Measurements from ENCODE around the gene MTA2.

MTA2 gene

GRCh38 chr11:62546929-62547625, 54.6 kb downstream of the MTA2 start:
- H3K4me3 ChIP-seq: peak overlapping the region; percentile 86 to 87
- intact Hi-C loops (cut with DNase I; ENCODE audit: low total_unique reads): loop anchor here (10.0 kb wide), 1 partner anchor 48 kb away; the partner anchor contains the start of gene TUT1
- peaks cover 4 to 76% (median 56%) of the 10 kb centered on the region in 4 donors for H3K4me1 ChIP-seq
- no peak for TF ChIP-seq CTCF (IDR thresholded peaks at IDR 0.05)
- H3K27ac ChIP-seq: peak overlapping the region; percentile 98
- no peaks in the 10 kb centered on the region for H3K9me3 ChIP-seq
- peaks cover 0 to 9% (median 0%) of the 10 kb centered on the region in 3 donors for H3K36me3 ChIP-seq
- no peaks in the 10 kb centered on the region for H3K27me3 ChIP-seq
- DNase-seq: no peak

- intact Hi-C loops (cut with DNase I; ENCODE audit: low total_unique reads): loop anchor here (10.0 kb wide), 1 partner anchor 48 kb away; the partner anchor contains the start of gene TUT1
- peak within 1 kb of the TSS; percentile 86 to 87 for H3K4me3 ChIP-seq
- H3K4me1 ChIP-seq: peaks cover 5 to 76% (median 56%) of the 10 kb centered on the region in 4 donors
- H3K9me3 ChIP-seq: no peaks in the 10 kb centered on the region
- peak; percentile 88 to 94 for DNase-seq
- TF ChIP-seq CTCF (IDR thresholded peaks at IDR 0.05): no peak
- H3K27me3 ChIP-seq: no peaks in the 10 kb centered on the region
- H3K27ac ChIP-seq: peak within 1 kb of the TSS; percentile 98
- H3K36me3 ChIP-seq: peaks cover 0 to 9% (median 0%) of the 10 kb centered on the region in 3 donors
These were observed 55.3 kb downstream of the MTA2 start, which contains the start of gene AHNAK for GRCh38 chr11:62546244-62546928. TSS of gene AHNAK (minus strand) at chr11:62546806. CDS start at chr11:62536098, 10,708 bp downstream.

GRCh38 chr11:62545437-62546243, 56.0 kb downstream of the MTA2 start:
- DNase-seq: peak; percentile 95 to 97
- Histone ChIP-seq H3K9me3 (no peaks in the 10 kb centered on the region), H3K36me3 (peaks cover 0 to 9% (median 0%) of the 10 kb centered on the region in 3 donors), H3K4me1 (peaks cover 5 to 76% (median 56%) of the 10 kb centered on the region in 4 donors), H3K27me3 (no peaks in the 10 kb centered on the region), H3K27ac (peak overlapping the region; percentile 98), H3K4me3 (peak overlapping the region; percentile 86 to 87)
- TF ChIP-seq CTCF (IDR thresholded peaks at IDR 0.05): no peak
- intact Hi-C loops (cut with DNase I; ENCODE audit: low total_unique reads): loop anchor here (10.0 kb wide), 1 partner anchor 49 kb away; the partner anchor contains the start of gene TUT1

GRCh38 chr11:62544581-62545436, 56.9 kb downstream of the MTA2 start:
- Histone ChIP-seq H3K9me3 (no peaks in the 10 kb centered on the region), H3K27ac (peak overlapping the region; percentile 98), H3K4me1 (peaks cover 5 to 77% (median 61%) of the 10 kb centered on the region in 4 donors), H3K4me3 (peak overlapping the region; percentile 86 to 87), H3K27me3 (no peaks in the 10 kb centered on the region), H3K36me3 (peaks cover 0 to 9% (median 0%) of the 10 kb centered on the region in 3 donors)
- DNase-seq: no peak
- no peak for TF ChIP-seq CTCF (IDR thresholded peaks at IDR 0.05)
- intact Hi-C loops (cut with DNase I; ENCODE audit: low total_unique reads): loop anchor here (5.0 to 10.0 kb wide), 4 partner anchors 38 to 148 kb away; partner anchors contain the start of gene TUT1
